ENCODE data around the gene NELL1. TPM values are rescaled to one million over a fixed set of nuclear protein-coding genes. Genes with fewer than 3 reads are reported as not detected.

The NELL1 gene
- total RNA-seq, 1 donor from 2014 or later: not detected

DNA sequence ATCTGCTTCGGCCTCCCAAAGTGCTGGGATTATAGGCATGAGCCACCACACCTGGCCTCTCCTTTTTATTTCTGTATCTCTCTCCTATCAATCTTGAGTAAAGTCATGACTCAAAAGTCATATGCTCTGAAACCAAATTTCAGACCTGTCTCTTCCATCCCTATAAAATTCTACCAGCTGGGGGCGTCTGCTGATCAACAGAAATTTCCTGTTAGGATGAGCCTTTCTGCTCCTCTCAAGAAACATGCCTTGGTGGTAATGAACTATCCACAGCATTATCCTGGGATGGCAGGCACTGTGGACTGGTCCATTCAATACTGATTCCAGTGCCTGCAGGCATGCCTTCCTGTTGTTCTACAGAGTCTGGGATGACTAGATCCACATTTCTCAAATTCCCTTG, 472.6 kb downstream of the NELL1 start:
- no peak for DNase-seq (ENCODE audit: extremely low spot score, unreplicated experiment)
- Mint-ChIP-seq H3K4me3 (ENCODE audit: unreplicated experiment) (no peak overlapping the region), H3K4me1 (ENCODE audit: unreplicated experiment) (no peaks in the 10 kb centered on the region), H3K36me3 (ENCODE audit: unreplicated experiment) (no peaks in the 10 kb centered on the region), H3K27me3 (ENCODE audit: unreplicated experiment) (no peaks in the 10 kb centered on the region), H3K27ac (ENCODE audit: unreplicated experiment) (no peak overlapping the region), H3K9me3 (ENCODE audit: unreplicated experiment) (peaks cover 3% of the 10 kb centered on the region)
- TF ChIP-seq, protein P1, sequence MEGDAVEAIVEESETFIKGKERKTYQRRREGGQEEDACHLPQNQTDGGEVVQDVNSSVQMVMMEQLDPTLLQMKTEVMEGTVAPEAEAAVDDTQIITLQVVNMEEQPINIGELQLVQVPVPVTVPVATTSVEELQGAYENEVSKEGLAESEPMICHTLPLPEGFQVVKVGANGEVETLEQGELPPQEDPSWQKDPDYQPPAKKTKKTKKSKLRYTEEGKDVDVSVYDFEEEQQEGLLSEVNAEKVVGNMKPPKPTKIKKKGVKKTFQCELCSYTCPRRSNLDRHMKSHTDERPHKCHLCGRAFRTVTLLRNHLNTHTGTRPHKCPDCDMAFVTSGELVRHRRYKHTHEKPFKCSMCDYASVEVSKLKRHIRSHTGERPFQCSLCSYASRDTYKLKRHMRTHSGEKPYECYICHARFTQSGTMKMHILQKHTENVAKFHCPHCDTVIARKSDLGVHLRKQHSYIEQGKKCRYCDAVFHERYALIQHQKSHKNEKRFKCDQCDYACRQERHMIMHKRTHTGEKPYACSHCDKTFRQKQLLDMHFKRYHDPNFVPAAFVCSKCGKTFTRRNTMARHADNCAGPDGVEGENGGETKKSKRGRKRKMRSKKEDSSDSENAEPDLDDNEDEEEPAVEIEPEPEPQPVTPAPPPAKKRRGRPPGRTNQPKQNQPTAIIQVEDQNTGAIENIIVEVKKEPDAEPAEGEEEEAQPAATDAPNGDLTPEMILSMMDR (IDR thresholded peaks at IDR 0.05): no peak

DNA sequence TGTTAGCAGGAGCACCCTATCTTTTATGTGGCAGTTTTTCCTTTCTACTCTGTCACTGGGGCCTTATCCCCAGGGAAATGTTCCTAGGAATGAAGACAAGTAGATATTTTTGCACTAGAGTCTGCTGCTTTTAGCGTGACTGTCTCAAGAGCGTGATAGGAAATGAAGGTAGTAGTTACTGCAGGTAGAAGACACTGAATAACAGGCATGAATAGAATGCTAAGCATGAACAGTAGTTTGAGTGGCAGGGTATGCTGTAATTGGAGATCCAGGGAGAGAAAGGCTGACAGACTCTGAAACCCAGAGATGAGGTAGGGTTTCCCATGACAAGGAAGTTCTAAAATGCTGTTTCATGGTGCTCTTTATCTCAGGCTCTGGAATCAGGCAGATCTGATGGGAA, 475.1 kb downstream of the NELL1 start:
- Mint-ChIP-seq H3K9me3 (ENCODE audit: unreplicated experiment) (peaks cover 6% of the 10 kb centered on the region), H3K27ac (ENCODE audit: unreplicated experiment) (no peak overlapping the region), H3K4me1 (ENCODE audit: unreplicated experiment) (no peaks in the 10 kb centered on the region), H3K36me3 (ENCODE audit: unreplicated experiment) (no peaks in the 10 kb centered on the region), H3K4me3 (ENCODE audit: unreplicated experiment) (no peak overlapping the region), H3K27me3 (ENCODE audit: unreplicated experiment) (no peaks in the 10 kb centered on the region)
- TF ChIP-seq, protein P1 (IDR thresholded peaks at IDR 0.05): no peak
- no peak for DNase-seq (ENCODE audit: extremely low spot score, unreplicated experiment)

DNA sequence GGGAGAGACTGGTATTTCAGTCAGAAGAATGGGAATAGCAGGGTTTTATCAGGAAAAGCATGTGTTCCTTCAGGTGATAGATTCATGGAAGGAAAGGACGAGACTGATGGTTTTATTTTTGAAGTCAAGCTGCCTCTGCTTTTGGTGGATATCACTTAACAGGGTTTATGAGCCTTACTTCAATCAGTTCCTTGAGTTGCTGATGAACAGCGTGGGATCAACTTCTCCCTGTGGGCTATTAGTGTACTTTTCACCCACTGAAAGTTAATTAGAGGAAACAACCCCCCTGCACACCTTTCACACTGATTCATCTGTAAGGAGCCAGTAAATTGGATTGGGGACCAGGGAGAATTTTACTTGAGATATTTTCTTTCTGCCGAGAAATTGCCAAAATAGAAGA, 479.0 kb downstream of the NELL1 start:
- H3K27me3 Mint-ChIP-seq (ENCODE audit: unreplicated experiment): no peaks in the 10 kb centered on the region
- H3K27ac Mint-ChIP-seq (ENCODE audit: unreplicated experiment): no peak overlapping the region
- DNase-seq (ENCODE audit: extremely low spot score, unreplicated experiment): no peak
- H3K4me3 Mint-ChIP-seq (ENCODE audit: unreplicated experiment): no peak overlapping the region
- peaks cover 4% of the 10 kb centered on the region for H3K9me3 Mint-ChIP-seq (ENCODE audit: unreplicated experiment)
- H3K4me1 Mint-ChIP-seq (ENCODE audit: unreplicated experiment): no peaks in the 10 kb centered on the region
- TF ChIP-seq, protein P1 (IDR thresholded peaks at IDR 0.05): no peak
- no peaks in the 10 kb centered on the region for H3K36me3 Mint-ChIP-seq (ENCODE audit: unreplicated experiment)

DNA sequence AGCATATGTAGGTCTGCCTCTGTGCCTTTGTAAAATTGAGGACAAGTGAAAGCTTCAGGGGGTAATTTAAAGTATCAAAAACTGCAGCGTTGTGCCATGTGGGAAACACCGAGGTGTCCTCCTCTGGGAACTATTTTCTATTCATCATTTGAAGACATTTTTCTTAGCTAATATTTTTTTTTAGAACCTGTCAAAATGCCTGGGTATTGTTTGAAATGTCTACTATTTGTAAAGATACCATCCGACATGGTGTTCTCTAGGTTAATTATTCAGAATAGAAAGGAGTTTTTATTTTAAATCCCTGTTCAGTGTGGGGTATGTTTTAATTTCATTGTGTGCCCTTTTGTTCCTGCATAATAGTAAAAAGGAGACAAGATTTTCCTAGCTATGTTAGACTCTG, 490.8 kb downstream of the NELL1 start:
- Mint-ChIP-seq H3K9me3 (ENCODE audit: unreplicated experiment) (peaks cover 4% of the 10 kb centered on the region), H3K4me1 (ENCODE audit: unreplicated experiment) (no peaks in the 10 kb centered on the region), H3K4me3 (ENCODE audit: unreplicated experiment) (no peak overlapping the region), H3K36me3 (ENCODE audit: unreplicated experiment) (no peaks in the 10 kb centered on the region), H3K27ac (ENCODE audit: unreplicated experiment) (no peak overlapping the region), H3K27me3 (ENCODE audit: unreplicated experiment) (no peaks in the 10 kb centered on the region)
- no peak for DNase-seq (ENCODE audit: extremely low spot score, unreplicated experiment)
- TF ChIP-seq, protein P1 (IDR thresholded peaks at IDR 0.05): no peak

DNA sequence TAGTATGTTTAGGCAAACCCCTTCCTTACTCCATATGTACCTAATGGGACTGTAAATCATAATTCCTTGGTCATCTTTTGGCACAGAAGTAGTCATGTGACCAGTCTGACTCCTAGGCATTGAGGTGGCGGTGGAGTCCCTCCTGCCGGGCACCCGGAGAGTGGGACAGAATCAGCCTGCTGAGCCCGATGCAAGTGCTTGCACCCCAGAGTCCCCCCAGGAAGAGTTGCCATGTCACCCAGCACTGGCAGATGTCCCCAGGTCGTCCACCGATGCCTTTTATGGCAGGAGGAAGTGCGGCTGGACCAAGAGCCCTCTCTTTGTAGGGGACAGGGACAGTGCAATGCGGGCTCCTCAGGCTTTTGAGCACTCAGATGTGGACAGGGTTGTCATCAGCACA, 500.3 kb downstream of the NELL1 start:
- no peaks in the 10 kb centered on the region for H3K9me3 Mint-ChIP-seq (ENCODE audit: unreplicated experiment)
- H3K27ac Mint-ChIP-seq (ENCODE audit: unreplicated experiment): no peak overlapping the region
- H3K36me3 Mint-ChIP-seq (ENCODE audit: unreplicated experiment): no peaks in the 10 kb centered on the region
- H3K4me1 Mint-ChIP-seq (ENCODE audit: unreplicated experiment): no peaks in the 10 kb centered on the region
- H3K27me3 Mint-ChIP-seq (ENCODE audit: unreplicated experiment): no peaks in the 10 kb centered on the region
- no peak overlapping the region for H3K4me3 Mint-ChIP-seq (ENCODE audit: unreplicated experiment)
- TF ChIP-seq, protein P1 (IDR thresholded peaks at IDR 0.05): no peak
- DNase-seq (ENCODE audit: extremely low spot score, unreplicated experiment): no peak

Data from osteocyte (in vitro differentiated cells).